ENCODE data around the gene NAA10.

NAA10 gene

GRCh38 chrX:153880440-153880815 is 54.4 kb downstream of the NAA10 start:
- no peak for TF ChIP-seq CTCF (IDR thresholded peaks at IDR 0.05)

- TF ChIP-seq CTCF (IDR thresholded peaks at IDR 0.05), result no peak
These were observed 54.9 kb downstream of the NAA10 start for GRCh38 chrX:153879741-153880439.

Measured in LNCAP (cell line).